PC-9 (cell line): Measurements from ENCODE around the gene GPC5.

ENCODE experiments used
- EZH2 ChIP-seq: fragments of 200-600 bp; sonication (generic); IDR thresholded peaks from 2 replicates; pipeline ENCODE4 v1.8.0; 2017; ENCODE audit warnings: antibody characterized with exemption, low read depth
- TF ChIP-seq, protein P1 (sequence below): fragments of 200-600 bp; sonication (generic); conservative IDR thresholded peaks from 2 replicates; pipeline ENCODE4 v1.6.1; 2017; ENCODE audit warnings: mixed run types, antibody characterized with exemption, mild to moderate bottlenecking, moderate library complexity

DNA sequence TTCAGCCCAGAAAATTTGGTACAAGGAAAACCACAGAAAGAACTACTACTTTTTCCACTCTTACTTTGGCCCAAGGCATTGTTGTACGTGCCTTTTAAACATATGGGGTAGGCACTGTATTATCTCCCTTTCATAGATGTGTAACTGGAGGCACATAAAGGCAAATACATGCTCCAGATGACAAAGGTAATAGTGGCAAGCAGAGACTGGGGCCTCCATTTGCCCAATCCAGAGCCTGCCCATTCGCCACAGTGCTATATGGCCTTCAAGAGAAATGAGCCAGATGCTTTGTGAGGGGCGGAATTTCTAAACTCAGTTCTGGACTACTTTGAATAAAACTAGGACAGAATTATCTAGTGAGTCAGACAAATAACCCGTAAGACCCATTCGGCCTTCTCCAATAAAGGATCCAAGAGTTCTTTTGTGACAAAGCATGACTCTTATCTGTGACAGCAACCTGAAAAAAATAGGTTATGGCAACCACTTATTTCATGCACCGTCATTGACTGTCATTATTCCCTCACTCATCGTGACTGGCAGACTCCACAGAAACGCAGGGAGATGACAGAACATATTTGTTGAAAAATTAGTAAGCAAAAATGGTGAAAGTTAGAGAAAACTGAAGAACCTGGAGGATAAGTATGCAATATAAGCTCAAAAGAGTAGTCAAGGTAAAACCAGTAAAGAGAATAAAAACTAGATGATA is 1116.2 kb downstream of the GPC5 start:
- TF ChIP-seq, protein P1, sequence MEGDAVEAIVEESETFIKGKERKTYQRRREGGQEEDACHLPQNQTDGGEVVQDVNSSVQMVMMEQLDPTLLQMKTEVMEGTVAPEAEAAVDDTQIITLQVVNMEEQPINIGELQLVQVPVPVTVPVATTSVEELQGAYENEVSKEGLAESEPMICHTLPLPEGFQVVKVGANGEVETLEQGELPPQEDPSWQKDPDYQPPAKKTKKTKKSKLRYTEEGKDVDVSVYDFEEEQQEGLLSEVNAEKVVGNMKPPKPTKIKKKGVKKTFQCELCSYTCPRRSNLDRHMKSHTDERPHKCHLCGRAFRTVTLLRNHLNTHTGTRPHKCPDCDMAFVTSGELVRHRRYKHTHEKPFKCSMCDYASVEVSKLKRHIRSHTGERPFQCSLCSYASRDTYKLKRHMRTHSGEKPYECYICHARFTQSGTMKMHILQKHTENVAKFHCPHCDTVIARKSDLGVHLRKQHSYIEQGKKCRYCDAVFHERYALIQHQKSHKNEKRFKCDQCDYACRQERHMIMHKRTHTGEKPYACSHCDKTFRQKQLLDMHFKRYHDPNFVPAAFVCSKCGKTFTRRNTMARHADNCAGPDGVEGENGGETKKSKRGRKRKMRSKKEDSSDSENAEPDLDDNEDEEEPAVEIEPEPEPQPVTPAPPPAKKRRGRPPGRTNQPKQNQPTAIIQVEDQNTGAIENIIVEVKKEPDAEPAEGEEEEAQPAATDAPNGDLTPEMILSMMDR, result no peak
- TF ChIP-seq EZH2, result no peak
